GM19397 (cell line): Measurements from ENCODE around the gene PHC2.

Experiments
- ATAC-seq: cut with Tn5 transposase; IDR thresholded peaks from one replicate; pipeline ENCODE4 v1.9.1; 2021; ENCODE audit warnings: mild to moderate bottlenecking, moderate library complexity; ENCODE audit not compliant: unreplicated experiment

Gene PHC2, protein sequence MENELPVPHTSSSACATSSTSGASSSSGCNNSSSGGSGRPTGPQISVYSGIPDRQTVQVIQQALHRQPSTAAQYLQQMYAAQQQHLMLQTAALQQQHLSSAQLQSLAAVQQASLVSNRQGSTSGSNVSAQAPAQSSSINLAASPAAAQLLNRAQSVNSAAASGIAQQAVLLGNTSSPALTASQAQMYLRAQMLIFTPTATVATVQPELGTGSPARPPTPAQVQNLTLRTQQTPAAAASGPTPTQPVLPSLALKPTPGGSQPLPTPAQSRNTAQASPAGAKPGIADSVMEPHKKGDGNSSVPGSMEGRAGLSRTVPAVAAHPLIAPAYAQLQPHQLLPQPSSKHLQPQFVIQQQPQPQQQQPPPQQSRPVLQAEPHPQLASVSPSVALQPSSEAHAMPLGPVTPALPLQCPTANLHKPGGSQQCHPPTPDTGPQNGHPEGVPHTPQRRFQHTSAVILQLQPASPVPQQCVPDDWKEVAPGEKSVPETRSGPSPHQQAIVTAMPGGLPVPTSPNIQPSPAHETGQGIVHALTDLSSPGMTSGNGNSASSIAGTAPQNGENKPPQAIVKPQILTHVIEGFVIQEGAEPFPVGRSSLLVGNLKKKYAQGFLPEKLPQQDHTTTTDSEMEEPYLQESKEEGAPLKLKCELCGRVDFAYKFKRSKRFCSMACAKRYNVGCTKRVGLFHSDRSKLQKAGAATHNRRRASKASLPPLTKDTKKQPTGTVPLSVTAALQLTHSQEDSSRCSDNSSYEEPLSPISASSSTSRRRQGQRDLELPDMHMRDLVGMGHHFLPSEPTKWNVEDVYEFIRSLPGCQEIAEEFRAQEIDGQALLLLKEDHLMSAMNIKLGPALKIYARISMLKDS

DNA sequence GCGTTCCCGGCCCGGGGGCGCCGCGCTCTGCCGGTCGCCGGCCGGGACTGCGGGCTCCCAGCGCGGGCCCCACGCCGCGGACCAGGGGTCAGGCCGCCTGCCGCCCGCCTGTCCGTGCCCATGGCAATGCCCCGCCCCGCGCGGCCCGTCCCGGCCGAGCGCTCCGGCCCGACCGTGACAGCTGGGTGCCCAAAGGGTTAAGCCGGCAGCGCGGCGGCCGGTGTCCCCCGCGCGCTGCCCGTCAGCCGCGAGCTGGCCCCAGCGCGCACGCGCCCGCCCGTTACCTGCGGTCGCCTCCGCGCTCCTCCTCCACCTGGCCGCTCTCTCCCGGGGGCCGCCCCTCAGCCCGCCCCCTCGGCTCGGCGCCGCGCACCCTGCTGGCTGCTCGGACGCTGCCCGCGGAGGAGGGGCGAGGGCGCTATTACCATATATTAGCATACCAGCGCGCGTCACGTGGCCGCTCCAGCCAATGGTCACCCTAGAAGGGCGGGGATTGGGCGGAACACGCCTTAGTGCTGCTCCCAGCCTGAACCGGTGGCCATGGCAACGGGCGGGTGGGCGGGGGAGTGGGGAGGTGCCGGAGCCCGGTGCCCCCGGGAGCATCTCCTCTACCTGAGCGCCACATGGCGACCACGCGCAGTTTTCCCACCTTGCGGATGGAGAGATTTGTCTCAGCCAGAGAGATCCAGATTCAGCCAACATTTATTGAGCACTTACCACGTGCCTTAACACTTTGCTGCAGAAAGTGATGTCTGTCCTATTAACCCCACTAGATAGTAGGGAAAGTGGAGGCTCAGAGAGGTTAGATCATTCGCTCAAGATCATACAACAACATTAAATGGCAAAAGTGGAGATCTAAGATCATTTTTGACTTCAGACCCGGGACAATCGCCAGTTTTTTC, at the start of gene PHC2:
PHC2 (minus strand) TSS at position 404 of the 902 bp plus-strand sequence. CDS start 55,556 bp downstream, outside the sequence.
- peak; percentile 91 for ATAC-seq

DNA sequence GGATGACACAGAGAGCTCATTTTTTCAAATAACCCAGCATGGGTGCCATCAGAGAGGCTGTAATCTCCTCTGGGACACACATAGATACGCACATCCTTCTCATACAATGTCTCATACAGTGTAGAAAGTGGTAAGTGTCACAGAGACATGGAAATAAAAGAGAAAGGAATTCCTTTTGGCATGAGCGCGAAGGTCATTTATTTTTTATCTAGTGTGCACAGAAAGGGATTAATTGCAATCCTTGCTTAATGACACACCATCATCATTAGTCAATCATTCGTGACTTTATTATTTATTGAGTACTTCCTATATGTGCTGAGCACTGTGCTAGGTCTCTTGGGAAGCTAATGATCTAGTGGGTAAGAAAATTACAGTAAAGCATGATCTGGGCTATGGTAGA, 46.6 kb upstream of the PHC2 start:
- no peak for ATAC-seq

DNA sequence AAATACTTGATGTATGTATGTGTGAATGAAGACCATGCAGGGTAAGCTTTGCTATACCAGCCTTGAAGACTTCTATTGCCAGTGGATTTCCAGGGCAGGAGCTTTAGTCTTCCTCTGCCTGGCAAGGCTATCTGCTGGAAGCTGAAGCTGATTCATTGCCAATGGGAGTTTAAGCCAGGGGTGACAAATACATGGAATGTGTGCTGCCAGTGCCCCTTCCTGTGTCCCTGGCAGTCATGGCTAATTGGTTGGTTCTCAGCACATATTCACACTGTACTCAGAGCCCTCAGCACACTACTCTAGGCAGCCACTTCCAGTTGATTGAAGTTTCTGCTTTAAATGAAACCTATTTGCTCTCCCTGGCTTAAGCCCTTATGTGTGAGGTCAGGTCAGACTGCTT, 43.0 kb upstream of the PHC2 start:
- ATAC-seq = no peak

DNA sequence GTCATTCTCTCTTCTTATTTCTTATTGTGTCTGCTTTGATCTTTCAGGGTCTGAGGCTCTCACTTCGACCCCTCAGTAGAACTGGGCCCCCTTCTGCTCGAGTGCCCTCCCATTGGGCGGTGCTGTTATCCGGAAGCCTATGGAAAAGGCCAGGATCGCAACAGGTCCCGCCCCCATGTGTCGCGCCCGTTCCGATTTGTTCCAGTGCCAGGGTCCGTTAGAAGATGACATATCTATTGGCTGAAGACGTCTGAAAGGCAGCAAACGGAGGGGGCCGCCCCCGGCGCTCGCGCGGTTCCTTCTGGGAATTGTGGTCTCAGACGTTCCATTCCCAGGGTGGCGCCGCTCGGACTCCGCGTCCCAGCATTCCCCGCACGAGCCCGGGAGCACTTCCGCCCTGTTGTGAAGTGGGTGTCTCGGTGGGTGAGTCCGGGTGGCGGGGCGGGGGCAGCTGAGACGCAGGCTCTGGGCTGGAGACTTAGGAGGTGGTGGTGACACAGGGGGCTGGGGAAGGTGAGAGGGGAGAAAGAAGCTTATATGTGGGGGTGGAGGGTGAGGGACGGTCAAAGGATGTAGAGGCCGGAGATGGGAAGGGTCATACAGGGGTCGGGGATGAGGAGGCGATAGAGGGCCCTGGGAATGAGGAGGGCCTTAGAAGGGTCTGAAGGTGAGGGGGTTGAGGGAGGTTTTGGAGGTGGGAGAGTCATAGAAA, 41.5 kb upstream of the PHC2 start, which contains the start of gene ZSCAN20:
ZSCAN20 (plus strand) TSS at position 377 of the 712 bp plus-strand sequence. CDS start 6,644 bp downstream, outside the sequence.
- peak; percentile 92 for ATAC-seq

DNA sequence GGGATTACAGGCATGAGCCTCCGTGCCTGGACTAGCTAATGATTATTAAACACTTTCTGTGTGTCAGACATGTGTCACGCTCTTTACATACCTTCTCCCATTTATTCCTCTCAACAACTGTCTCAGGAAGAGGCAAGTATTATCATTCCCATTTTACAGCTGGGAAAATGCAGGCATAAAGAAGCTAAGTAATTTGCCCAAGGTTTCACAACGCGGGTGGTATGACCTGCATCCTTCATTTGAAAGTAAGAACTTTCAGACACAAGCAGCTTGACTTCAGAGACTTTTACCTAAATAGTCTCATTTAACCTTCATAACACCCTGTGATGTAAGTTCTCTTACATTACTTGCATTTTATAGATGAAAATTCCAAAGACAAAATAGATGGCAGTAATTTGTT, 40.5 kb upstream of the PHC2 start:
- no peak for ATAC-seq

DNA sequence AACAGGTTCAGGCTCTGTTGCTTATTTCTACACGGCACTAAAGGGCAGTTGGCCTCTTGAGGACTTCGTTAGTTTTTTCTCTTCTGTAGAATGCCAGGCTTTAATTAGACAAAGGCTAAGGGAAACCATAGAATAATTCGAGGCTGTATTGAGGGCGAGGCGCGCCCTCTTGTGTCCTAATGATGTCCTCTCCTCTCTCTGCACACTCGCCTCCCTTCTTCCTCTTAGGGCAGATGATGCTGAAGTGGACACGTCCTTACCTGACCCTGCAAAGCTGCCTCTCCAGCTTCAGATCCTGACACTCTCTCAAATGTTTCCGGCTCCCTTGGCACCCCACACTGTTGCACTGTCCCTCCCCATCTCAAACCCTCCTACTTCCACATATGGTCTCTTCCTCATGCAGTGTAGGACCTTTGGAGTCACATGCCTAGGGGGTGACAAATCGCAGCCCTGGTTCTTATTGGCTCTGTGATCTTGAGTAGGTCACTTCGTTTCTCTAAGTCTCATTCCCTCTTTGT, 39.7 kb upstream of the PHC2 start:
- ATAC-seq = no peak

DNA sequence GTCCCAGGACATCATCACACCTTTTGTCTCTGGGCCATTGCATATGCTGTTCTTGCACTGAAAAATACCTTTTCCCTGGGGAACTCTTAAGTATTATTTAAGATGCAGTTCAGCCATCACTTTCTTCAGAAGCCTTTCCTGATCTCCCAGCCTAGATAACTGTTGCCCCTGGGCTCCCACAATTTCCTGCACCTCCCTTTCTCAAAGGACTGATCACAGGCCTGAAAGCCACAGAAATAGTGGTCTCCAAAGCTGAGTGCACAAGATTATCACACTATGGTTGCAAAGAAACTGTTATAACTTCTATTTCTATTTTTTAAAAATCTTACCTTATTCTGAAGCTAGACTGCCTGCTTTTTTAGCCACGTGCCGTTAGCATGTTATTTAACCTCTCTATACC, 38.8 kb upstream of the PHC2 start:
- ATAC-seq = no peak

DNA sequence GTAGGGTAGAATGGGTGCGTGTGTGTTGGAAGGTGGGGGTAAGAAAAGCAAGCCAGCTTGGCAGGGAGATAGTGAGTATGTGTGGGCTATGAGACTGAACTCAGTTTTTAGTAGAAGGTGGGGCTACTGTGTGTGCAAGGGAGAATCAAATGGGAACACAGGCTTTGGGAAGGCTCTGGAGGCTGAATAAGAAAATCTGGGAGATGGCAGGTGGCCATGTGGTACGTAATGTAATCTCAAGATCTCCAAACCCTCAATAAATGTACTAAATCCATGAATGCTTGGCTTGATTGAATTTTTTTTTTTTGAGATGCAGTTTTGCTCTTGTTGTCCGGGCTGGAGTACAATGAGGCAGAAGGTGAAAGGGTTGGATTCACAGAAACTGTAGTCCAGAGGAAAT, 38.1 kb upstream of the PHC2 start:
- no peak for ATAC-seq

DNA sequence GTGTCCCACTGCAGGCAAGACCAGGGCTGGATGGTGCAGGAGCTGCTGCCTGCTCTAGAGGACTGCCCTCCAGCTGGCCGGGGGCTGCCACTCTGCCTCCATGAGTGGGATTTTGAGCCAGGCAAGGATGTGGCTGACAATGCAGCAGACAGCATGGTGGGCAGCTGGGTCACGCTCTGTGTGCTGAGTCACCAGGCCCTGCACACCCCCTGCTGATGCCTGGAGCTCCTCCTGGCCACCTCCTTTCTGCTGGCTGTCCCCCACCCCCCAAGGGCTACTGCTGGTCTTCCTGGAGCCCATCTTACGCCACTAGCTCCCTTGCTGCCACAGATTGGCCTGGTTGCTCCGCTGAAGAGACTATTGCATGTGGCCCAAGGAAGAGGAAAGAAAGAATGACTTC, 37.6 kb upstream of the PHC2 start:
- no peak for ATAC-seq

DNA sequence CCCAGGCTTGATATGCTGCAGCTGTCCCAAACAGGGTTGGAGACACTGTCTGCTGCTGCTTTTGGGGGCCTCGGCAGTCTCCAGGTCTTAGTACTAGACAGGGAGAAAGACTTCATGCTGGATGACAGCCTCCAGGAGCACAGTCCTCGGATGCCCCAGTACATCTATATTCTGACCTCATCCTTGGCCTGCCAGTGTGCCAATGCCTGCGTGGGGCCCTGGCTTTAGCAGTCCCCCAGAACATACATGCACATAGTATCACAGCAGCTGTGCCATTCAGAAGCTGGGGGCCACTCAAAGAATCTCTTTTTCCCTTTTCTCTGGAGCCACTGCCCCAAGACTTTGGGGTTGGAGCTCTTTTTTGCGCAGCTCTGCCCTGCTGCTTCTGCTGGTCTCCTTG, 37.1 kb upstream of the PHC2 start:
- no peak for ATAC-seq

DNA sequence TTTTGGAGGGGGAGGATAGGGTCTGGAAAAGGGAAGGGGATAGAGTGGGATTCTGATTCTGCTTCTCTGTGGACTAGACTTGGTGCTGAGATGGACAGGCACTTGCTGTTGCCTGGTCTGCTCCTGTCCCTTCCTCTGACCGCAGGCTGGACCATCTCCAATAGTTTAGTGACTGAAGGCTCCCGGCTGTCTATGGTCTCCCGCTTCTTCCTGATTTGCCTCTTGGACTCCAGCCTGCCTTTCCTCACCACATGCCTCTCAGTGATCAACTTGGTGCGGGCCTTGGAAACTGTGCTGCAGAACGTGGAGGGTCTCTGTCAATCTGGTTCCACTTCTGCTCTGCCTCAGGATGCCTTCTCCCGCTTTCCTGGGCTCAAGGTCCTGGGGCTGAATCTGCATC, 35.3 kb upstream of the PHC2 start:
- no peak for ATAC-seq

DNA sequence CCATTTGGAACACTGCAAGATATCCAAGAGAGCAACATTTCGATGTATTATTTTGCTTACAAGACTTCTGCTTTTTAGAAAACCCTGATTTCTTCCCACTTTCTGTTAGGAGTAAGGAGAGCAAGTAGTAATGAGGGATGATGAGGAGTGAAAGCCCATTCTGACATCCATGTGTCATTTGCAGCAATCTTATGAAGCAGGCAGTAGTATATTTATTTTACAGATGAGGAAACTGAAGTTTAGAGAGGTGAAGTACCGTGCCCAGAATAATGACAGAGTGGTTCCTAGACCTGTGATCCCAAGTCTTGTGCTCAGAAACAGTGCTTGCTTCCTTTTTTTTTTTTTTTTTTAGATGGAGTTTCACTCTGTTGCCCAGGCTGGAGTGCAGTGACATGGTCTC, 34.4 kb upstream of the PHC2 start:
- no peak for ATAC-seq

DNA sequence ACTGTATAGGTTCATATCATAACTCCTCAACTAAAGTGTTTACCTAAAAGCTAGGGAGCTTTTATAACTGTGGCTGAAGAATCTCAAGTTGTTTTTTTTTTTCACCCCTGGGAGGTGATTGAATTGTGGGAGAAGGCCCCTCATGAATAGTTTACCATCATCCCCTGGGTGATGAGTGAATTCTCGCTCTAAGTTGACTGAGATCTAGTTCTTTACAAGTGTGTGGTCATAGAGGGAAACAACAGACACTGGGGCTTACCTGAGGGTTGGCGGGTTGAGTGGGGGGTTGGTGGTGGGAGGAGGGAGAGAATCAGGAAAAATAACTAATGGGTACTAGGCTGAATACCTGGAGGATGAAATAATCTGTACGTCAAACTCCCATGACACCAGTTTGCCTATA, 33.7 kb upstream of the PHC2 start:
- ATAC-seq = no peak

DNA sequence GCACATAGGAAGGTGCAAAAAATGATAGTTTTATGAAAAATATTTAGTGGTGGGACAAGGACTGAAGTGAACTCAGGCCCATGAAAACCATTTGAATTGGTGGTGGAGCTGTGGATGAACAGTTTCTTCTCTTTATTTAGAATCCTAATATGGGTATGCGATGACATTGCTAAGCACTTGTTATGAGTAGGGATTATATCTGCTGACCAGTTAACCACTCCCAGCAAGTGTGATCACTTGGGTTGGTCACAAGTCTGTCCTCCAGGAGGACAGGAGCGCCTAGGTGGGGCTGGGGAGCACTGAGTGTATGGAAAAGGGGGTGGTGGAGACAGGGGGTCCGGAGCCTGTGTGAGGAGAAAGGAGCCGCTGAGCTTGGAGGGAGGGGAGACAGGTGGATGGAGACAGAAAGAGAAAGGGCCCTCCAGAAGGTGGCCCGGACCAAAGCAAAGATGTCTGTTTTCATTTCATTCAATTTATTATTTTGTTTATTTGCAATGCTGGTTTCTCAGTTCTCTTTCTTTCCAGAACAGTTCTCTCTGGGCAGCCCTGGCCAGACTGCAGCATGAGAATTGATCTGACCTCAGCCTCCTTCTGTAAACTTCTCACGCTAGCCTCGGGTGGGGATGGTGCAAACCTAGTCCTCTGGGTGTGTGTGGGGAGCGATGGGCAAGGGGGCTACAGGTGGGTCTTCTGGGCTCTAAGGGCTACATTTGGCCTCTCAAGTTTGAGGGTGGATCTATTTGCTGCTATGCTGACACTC, 31.7 kb upstream of the PHC2 start:
- ATAC-seq = no peak

DNA sequence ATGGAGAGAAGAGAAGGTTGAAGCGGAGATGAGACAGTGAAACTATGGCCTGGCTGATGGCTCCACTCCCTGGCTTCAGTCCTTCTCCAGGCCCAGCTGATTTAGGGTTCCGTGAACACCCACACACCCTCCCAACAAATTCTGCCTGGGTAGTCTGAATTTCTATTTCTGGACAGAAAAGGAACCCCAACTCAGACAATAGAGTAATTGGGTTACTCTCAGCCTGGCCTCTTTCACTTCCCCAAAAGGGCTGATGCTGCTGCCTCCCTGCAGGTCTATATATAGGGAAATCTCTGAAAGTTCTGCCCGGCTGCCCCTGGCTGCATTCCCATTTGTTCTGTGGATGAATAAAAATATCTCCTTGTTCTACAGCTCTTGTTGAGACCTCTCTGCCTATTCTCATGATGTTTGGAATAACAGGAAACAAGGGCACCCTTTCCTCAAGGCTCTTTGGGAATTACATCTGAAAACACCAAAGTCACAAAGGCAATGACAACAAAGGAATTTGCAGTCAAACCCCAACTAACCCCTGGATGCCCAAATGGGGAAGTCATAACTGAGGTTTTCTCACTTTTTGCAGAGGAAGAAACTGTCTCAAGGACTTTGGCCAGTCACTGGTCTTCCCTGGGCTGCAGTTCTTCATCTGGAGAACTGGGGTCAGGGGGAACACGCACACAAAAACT, 30.2 kb upstream of the PHC2 start:
- peak; percentile 63 for ATAC-seq

DNA sequence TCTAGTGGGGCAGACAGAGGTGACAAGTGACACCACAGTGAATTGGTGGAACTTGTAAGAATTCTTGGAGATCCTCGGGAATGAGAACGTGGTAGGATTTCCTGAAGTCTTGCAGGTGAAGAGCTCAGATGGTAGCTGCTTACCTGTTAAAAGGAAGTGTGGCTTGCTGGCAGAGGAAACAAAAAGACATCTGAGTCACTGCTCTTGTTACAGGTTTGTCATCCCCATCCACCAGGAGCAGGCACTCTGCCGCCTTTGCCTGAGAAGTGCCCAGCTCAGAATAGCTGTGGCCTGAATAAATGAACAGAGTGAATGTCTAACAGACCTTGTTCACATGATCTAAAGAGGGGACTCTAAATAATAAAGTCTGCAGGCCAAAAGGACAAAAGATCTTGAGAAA, 29.2 kb upstream of the PHC2 start:
- ATAC-seq = no peak

DNA sequence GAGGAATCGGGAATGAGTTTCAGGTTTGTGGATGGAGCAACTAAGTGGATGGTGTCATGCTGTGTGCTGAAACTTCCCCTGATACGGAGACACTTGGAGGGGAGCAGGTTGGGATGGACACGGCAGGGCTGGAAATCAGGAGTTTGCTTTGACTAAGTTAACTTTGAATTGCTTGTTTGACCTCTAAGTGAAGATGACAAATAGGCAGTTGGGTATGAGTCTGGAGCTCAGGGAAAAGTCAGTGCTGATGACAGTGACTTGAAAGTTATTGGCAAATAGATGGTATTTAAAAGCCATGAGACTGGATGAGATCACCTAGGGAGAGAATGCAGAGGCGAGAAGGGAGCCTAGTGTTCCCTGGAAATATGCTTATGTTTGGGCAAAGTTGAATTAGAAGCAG, 28.8 kb upstream of the PHC2 start:
- no peak for ATAC-seq

DNA sequence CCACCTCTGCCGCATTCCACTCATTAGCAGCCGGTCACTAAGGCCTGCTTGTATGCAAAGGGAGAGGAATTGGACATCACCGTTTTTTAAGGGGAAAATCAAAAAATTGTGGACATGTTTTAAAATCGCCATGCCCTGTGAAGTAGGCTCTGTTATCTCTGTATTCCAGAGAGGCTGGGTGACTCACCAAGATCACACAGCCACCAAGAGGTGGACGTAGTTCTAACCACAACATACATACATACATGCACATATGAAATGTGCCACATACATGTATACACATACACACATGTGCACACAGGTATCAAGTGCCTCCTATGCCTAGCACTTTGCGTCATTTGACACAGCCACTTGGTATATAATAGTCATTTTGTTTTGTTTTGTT, 25.6 kb upstream of the PHC2 start:
- no peak for ATAC-seq
